Adrenal gland (tissue), 19 donors: Measurements from ENCODE around the gene FEM1A. TPM values are rescaled to one million over a fixed set of nuclear protein-coding genes. Genes with fewer than 3 reads are reported as not detected.
A peak's percentile ranks its signal among the peaks of the same experiment; 100 is the strongest.

Experiments used
- DNase-seq, 7 donors: peaks; one replicate each; pipeline ENCODE4 v3.0.0-alpha.2; 2019 to 2020
- H3K27ac ChIP-seq, 5 donors: fragments of 200-600 bp; sonication (generic) in 4 of 5; 1 replicate in 3 of 5; 2 replicates in 2 of 5; pipeline versions ENCODE4 v1.5.1 to v1.8.0; 2016 to 2020; ENCODE audit warnings: mild to moderate bottlenecking in 1 of 5
- H3K27me3 ChIP-seq: fragments of 200-600 bp; 2 replicates; pipeline ENCODE4 v1.8.0; 2021
- H3K36me3 ChIP-seq, 2 donors: fragments of 200-600 bp; replicated peaks in 1 of 2; 1 replicate in 1 of 2; 2 replicates in 1 of 2; pipeline versions ENCODE4 v1.5.1 to v1.8.0; 2018 to 2022
- H3K4me1 ChIP-seq, 2 donors: fragments of 200-600 bp; replicated peaks in 1 of 2; 1 replicate in 1 of 2; 2 replicates in 1 of 2; pipeline versions ENCODE4 v1.5.1 to v1.8.0; 2018 to 2021
- H3K4me3 ChIP-seq, 4 donors: fragments of 200-600 bp; sonication (generic) in 3 of 4; one replicate each; pipeline ENCODE4 v1.5.1; 2016 to 2018
- H3K9me3 ChIP-seq, 3 donors: fragments of 200-600 bp; sonication (generic) in 1 of 3; replicated peaks in 1 of 3; 1 replicate in 2 of 3; 2 replicates in 1 of 3; pipeline versions ENCODE4 v1.5.1 to v1.8.0; 2016 to 2021
- POLR2A ChIP-seq, 2 donors: fragments of 450-650 bp; IDR thresholded peaks; one replicate each; pipeline ENCODE4 v1.6.1; 2017; ENCODE audit warnings: antibody characterized with exemption in 2 of 2, mild to moderate bottlenecking in 2 of 2, moderate library complexity in 1 of 2
- WGBS, 4 donors: extraction: QIAGEN DNeasy Blood & Tissue Kit in 2 of 4; methylation state at CpG; one replicate each; pipeline versions ENCODE4 v1.1.5 to v1.1.7; 2013 to 2017; 5-methylcytosine and 5-hydroxymethylcytosine counted together
- intact Hi-C, 2 donors: fragments of 100-400 bp; cut with DNase I; formaldehyde crosslinking; loops; one replicate each; pipeline versions ENCODE4 v1.14.1 to v1.15.0; 2022 to 2023
- long read RNA-seq, 10 donors: library from polyadenylated mRNA in 3 of 10; unstranded in 2 of 10; stranded (forward) in 1 of 10; transcript quantifications; one replicate each; pipeline ENCODE4 v2.0.0 and lab custom pipeline, GENCODE V29; 2021 to 2026
- polyA plus RNA-seq, 3 donors: library from polyadenylated mRNA; stranded (reverse); fragments of 200-250 nt in 2 of 3; fragments of 350-450 nt in 1 of 3; fragmentation: Illumina TruSeq in 1 of 3; extraction: RNeasy Lipid Tissue Mini Kit (QIAGEN cat#74804) in 1 of 3; gene quantifications; one replicate each; pipeline ENCODE4 v1.2.3, GENCODE V29; 2013 to 2014
- total RNA-seq, 9 donors: library from RNA; depleted of rRNA in 4 of 9; stranded (reverse); fragments of >200 nt in 4 of 9; fragments of 120-200 nt in 1 of 9; fragmentation: NEBNext Ultra II Directional in 1 of 9; extraction: Animal tissue kit (Norgen Biotek cat#: 25700) in 1 of 9; gene quantifications; one replicate each; pipeline versions ENCODE4 v1.1.0 to v1.2.4, GENCODE V29; 2013 to 2023
- TF ChIP-seq, protein P1 (sequence below), 6 experiments: fragments of 450-650 bp in 4 of 6; fragments of 200-600 bp in 2 of 6; sonication (generic) in 1 of 6; IDR thresholded peaks; 1 replicate in 5 of 6; 2 replicates in 1 of 6; pipeline versions ENCODE4 v1.5.1 to v1.8.0; 2016 to 2021; ENCODE audit warnings: antibody characterized with exemption in 6 of 6, mild to moderate bottlenecking in 2 of 6, moderate library complexity in 1 of 6
- donor health status: healthy with polysubstance abuse.
- donor health status: Bipolar disorder and iron deficiency.
- donor health status: DM: yes; HTN: yes; CAD: no.
- donor health status: DM: no; HTN: no; CAD: no.
- donor health status: DM: no; HTN: no; CAD: no.
- donor health status: DM: yes; HTN: yes; CAD: no.

The FEM1A gene, protein sequence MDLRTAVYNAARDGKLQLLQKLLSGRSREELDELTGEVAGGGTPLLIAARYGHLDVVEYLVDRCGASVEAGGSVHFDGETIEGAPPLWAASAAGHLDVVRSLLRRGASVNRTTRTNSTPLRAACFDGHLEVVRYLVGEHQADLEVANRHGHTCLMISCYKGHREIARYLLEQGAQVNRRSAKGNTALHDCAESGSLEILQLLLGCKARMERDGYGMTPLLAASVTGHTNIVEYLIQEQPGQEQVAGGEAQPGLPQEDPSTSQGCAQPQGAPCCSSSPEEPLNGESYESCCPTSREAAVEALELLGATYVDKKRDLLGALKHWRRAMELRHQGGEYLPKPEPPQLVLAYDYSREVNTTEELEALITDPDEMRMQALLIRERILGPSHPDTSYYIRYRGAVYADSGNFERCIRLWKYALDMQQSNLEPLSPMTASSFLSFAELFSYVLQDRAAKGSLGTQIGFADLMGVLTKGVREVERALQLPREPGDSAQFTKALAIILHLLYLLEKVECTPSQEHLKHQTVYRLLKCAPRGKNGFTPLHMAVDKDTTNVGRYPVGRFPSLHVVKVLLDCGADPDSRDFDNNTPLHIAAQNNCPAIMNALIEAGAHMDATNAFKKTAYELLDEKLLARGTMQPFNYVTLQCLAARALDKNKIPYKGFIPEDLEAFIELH
- total RNA-seq (10 to 100 TPM; 11.0 to 25.8 (median 17.8) TPM), polyA plus RNA-seq (1 to 10 TPM; 3.6 to 5.9 (median 4.3) TPM)
- long read RNA-seq, donor 1, full-length matches to known transcripts: 40 of 40 reads
- long read RNA-seq, donor 1, partial matches to known transcripts: 0 of 40 reads
- long read RNA-seq, donor 1, other reads (novel, unspliced or antisense): 0 of 40 reads
- long read RNA-seq, donor 2, full-length matches to known transcripts: 41 of 41 reads
- long read RNA-seq, donor 2, partial matches to known transcripts: 0 of 41 reads
- long read RNA-seq, donor 2, other reads (novel, unspliced or antisense): 0 of 41 reads
- long read RNA-seq, donor 3, full-length matches to known transcripts: 39 of 39 reads
- long read RNA-seq, donor 3, partial matches to known transcripts: 0 of 39 reads
- long read RNA-seq, donor 3, other reads (novel, unspliced or antisense): 0 of 39 reads
- long read RNA-seq, donor 4, full-length matches to known transcripts: 5 of 6 reads
- long read RNA-seq, donor 4, partial matches to known transcripts: 0 of 6 reads
- long read RNA-seq, donor 4, other reads (novel, unspliced or antisense): 1 of 6 reads
- long read RNA-seq, donor 5, full-length matches to known transcripts: 60 of 60 reads
- long read RNA-seq, donor 5, partial matches to known transcripts: 0 of 60 reads
- long read RNA-seq, donor 5, other reads (novel, unspliced or antisense): 0 of 60 reads
- long read RNA-seq, donor 6, full-length matches to known transcripts: 6 of 6 reads
- long read RNA-seq, donor 6, partial matches to known transcripts: 0 of 6 reads
- long read RNA-seq, donor 6, other reads (novel, unspliced or antisense): 0 of 6 reads
- long read RNA-seq, donor 7, full-length matches to known transcripts: 32 of 126 reads
- long read RNA-seq, donor 7, partial matches to known transcripts: 36 of 126 reads
- long read RNA-seq, donor 7, other reads (novel, unspliced or antisense): 58 of 126 reads
- long read RNA-seq, donor 8, full-length matches to known transcripts: 81 of 81 reads
- long read RNA-seq, donor 8, partial matches to known transcripts: 0 of 81 reads
- long read RNA-seq, donor 8, other reads (novel, unspliced or antisense): 0 of 81 reads
- long read RNA-seq, donor 9, full-length matches to known transcripts: 17 of 17 reads
- long read RNA-seq, donor 9, partial matches to known transcripts: 0 of 17 reads
- long read RNA-seq, donor 9, other reads (novel, unspliced or antisense): 0 of 17 reads
- long read RNA-seq, donor 10, full-length matches to known transcripts: 72 of 72 reads
- long read RNA-seq, donor 10, partial matches to known transcripts: 0 of 72 reads
- long read RNA-seq, donor 10, other reads (novel, unspliced or antisense): 0 of 72 reads

DNA sequence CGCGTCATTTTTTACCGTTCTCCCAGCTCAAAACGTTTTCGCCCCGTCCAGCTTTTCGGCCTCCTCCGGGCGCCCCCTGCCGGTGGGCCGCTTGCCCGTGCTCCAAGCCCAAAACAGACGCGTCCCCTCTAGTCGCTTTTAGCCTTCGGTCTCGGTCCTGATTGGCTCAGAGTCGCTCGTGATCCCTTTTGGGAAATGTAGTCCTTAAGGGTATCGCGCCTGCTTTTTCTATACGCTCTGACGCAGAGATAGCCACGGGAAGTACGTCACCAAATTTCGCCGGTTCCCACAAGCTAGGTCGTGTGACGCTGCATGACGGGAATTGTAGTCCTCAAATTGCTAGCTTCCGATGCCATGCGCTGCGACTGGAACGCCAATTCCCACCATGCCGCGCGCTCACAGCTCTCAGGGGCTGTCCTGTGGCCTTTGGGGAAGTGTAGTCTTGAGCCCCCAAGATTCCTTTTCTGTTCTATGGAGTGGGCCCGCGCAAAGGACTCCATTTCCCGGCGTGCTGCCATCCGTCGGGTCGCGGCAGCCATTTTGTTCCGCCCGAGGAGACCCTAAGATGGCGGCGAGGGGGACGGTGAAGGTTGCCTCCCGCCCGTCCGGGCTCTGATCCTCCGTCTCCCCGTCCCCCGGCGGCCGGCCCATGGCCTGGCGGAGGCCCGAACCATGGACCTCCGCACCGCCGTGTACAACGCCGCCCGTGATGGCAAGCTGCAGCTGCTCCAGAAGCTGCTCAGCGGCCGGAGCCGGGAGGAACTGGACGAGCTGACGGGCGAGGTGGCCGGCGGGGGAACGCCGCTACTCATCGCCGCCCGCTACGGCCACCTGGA lies at the start of gene FEM1A:
TSS of gene FEM1A (plus strand) at position 552 of the 836 bp plus-strand sequence. CDS start at position 673, 121 bp downstream.
- Histone ChIP-seq H3K27ac (peak within 1 kb of the TSS; percentile 85 to 97 (median 92)), H3K4me1 (peaks cover 12 to 43% of the 10 kb centered on the region in 2 donors), H3K27me3 (no peaks in the 10 kb centered on the region), H3K36me3 (peaks cover 0 to 19% of the 10 kb centered on the region in 2 donors), H3K9me3 (no peaks in the 10 kb centered on the region), H3K4me3 (peak within 1 kb of the TSS; percentile 28 to 98 (median 82))
- 0 to 1% (median 0%) methylated on average over 22 to 80 of the region's 80 CpGs for WGBS, 4 donors
- peak; percentile 52 to 58 for TF ChIP-seq POLR2A (IDR thresholded peaks at IDR 0.05)
- TF ChIP-seq, protein P1, sequence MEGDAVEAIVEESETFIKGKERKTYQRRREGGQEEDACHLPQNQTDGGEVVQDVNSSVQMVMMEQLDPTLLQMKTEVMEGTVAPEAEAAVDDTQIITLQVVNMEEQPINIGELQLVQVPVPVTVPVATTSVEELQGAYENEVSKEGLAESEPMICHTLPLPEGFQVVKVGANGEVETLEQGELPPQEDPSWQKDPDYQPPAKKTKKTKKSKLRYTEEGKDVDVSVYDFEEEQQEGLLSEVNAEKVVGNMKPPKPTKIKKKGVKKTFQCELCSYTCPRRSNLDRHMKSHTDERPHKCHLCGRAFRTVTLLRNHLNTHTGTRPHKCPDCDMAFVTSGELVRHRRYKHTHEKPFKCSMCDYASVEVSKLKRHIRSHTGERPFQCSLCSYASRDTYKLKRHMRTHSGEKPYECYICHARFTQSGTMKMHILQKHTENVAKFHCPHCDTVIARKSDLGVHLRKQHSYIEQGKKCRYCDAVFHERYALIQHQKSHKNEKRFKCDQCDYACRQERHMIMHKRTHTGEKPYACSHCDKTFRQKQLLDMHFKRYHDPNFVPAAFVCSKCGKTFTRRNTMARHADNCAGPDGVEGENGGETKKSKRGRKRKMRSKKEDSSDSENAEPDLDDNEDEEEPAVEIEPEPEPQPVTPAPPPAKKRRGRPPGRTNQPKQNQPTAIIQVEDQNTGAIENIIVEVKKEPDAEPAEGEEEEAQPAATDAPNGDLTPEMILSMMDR (IDR thresholded peaks at IDR 0.05): peak; percentile 95 to 100 (median 99)
- intact Hi-C loops: no loop called here
- peak; percentile 99 to 100 (median 100) for DNase-seq

DNA sequence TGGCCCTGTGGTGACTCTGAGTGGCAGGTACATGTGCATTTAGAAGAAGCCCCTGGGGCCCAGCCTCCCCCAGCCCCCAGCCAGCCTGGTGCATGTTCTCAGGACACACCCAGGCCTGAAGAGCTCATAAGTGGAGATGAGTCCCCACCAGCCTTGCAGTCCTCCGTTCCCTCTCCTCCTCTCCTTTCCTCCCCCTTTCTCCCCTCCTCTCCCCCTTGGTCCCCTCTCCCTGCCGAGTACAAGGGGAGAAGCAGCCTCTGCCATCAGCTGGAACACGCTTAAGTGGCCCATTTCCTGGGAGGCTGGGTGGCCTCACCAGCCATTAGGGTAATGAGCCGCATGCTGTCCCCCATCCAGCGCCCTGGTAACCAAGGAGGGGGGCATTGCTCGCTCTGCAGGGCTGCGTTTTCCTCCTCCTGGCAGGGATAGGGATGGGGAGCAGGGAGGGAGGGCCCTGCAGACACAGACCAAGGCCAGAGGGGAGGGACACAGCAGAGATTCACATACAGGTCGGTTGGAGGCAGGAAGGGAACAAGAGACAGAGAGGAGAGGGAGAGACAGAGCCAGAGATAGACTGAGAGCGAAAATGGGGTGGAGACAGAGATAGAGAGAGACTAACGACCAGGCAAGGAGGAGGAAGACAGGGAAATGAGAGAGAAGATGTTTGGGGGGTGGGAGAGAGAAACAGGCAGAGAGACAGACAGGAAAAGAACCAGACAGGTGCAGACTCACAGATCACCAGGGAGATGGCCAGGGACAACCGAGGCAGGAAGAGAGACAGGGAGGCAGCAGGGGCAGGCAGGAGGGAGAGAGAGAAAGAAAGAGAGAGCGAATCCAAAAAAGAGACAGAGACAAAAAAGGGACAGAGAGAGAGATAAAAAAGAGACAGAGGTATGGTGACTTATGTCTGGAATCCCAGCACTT lies 48.5 kb upstream of the FEM1A start:
- no peaks in the 10 kb centered on the region for H3K27me3 ChIP-seq
- peak; percentile 66 to 91 (median 82) for DNase-seq
- peaks cover 31 to 40% of the 10 kb centered on the region in 2 donors for H3K4me1 ChIP-seq
- no peaks in the 10 kb centered on the region for H3K36me3 ChIP-seq
- TF ChIP-seq POLR2A (IDR thresholded peaks at IDR 0.05): peak; percentile 0 to 66
- TF ChIP-seq, protein P1 (IDR thresholded peaks at IDR 0.05): no peak
- no peak overlapping the region for H3K4me3 ChIP-seq
- peak overlapping the region; percentile 57 to 96 (median 88) for H3K27ac ChIP-seq
- intact Hi-C loops: no loop called here
- no peaks in the 10 kb centered on the region for H3K9me3 ChIP-seq
- 17 to 23% (median 19%) methylated on average over 10 to 12 of the region's 12 CpGs for WGBS, 4 donors
